ENCODE data around the gene MATCAP1.

The MATCAP1 gene

DNA sequence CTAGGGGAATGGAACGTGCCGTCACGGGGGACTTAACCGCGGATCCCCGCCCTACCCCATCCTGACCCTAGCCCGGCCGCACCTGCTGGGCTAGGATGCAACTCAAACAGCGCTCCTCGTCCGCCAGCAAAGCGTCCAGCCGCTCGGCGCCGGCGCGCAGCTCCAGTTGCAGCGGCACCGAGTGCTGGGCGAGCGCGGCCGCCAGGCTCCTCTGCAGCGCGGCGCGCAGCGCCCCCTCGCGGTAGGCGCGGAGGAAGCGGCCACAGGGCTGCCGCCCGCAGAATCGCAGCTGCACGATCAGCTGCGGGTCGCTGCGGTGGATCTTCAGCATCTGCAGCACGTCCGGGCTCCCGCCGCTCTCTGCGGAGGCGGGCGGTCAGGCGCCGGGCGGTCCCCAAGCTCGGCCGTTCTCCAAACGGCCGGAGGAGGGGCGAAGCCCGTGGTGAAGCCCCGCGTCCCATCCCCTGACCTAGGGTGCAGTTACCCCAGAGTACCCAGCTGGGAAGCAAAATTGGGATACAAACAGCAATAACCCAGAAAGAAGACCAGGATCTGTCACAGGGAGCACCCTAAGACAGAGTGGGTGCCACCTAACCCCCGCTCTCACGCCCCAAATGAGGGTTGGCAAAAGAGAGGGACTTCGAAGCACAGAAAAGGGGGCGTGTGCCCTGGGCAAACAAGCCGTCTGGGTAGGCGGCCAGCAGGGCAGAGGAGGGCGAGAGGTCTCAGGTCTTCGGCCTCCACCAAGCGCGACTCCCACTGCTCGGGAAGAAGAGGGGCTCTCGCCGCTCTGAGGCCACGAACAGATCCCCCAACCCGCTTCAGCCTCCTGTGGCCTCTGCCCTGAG lies 28.2 kb downstream of the MATCAP1 start:
- DNase-seq = peak; percentile 72

DNA sequence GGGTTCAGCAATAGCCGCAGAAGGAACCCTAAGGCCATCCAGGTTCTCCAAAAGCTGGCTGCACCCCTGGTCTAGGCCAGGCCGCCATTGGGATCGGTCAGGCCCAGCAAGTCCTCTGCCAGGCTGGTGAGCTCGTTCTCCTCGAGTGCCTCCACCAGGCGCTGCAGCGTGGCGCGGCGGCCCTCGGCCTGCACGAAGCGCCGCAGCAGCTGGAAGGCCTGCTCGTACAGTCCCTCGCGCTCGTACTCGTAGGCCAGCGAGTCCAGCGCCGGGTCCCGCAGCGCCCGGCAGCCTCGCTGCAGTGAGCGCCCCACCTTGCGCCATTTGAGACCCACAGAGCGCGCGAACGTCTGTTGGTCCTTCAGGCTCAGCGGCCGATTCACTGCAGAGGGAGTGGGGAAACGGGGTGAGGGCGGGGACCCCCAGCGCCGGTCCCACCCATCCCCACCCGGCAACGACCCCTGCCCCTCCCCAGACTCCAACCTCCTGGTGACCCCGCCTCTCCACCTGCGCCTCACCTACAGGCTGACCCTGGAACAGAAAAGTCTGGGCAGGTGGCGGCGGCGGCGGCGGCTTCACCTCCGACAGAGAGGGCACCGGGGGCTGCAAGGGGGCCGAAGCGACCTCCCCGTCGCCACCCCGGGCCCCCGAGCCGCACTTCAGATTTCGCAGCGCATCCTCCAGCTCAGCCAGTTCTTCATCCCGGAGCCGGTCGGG lies 29.0 kb downstream of the MATCAP1 start:
- no peak for DNase-seq

DNA sequence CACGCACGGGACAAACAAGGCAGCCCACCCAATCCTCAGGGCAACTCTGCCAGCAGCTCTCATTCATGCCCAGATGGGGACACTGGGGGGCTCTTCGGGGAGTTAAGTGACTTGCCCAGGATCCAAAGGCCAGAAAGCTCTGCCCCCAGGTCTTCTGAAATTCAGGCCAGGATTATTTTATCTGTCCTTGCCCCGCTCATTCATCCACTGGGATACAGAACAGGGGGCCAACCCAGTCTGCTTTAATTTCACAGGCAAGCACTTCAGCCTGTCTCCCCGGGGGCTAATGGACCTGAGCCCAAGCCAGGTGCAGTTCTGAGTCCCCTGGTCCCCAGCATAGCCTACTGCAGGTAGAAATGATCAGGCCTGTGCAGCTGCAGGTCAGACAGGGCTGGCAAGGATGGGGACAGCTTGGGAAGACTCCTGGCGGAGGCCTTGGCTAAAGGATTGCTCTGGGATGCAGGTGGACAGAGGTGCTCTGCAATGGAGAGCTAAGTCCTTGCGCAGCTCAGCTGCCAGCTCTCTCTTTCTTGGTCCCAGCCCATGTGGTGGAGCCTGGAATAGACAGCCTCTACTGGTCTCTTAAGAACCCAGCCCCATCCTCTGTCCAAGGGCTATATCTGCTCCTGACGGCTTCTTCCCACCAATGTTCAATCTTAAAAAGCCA lies 32.2 kb downstream of the MATCAP1 start:
- no peak for DNase-seq

DNA sequence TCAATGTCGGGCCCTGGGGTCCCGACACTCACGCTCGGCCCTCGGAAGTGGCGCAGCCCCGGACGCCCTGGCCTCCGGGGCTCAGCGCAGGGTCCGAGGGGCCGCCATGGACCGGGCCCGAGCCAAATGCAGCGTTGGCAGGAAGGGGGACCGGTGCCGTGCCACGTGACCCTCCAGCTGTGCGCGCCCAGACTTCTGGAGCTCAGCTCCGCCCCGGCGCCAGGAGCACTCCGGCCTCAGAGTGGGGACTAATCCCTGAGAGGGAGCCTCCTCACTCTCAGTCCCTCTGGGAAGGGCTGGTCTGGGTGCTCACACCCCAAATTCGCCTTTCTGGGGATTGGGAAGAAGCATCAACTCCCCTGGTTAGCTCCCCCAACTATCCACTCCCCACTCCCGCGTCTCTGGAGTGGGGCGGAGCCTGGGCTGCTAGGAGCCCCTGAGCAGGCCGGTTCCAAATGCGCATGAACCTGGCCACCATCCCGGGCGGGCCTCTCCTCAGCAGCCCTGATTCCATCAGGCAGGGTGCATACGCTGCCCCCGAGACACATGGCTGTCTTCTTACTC lies 32.8 kb downstream of the MATCAP1 start, which contains the start of gene B3GNT9:
Gene B3GNT9, minus strand, starts transcription at position 166 of the 564 bp plus-strand sequence. CDS start 513 bp downstream, outside the sequence.
- no peak for DNase-seq

DNA sequence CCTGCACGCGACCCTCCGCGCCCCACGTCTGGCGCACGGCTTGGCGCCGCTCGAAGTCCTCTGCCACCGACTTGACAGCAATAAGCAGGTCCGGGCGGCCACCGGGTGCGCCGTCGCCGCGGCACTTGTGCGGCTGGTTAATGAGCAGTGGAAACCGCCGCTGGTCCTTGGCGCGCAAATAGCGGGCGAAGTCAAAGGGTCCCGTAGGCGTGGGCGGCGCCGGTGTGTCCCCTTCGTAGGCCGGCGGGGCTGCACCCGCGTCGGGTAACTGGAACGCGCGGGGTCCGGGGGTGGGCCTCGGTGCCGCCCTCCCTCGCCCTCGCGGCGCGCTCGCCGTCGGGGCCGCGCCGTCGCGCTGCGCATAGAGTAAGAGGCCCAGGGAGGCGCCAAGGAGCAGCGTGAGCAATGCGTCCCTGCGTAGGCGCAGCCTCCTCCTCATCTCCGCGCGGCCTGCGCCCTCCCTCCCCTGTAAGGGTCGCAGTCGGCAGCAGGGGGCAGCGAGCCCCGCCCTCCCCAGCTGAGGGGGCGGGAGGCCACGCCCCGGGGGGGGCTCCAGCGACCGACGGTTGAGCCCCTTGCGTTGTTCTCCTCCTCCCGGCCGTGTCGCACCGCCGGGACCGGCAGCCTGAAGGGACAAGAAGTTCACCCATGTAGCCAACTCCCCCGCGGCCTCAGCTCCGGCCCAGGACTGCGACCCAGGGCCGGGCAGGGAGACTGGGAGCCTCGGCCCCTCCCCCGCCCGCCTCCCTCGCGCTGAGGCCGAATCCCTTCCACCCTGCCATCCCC lies 33.5 kb downstream of the MATCAP1 start:
- peak; percentile 33 for DNase-seq

DNA sequence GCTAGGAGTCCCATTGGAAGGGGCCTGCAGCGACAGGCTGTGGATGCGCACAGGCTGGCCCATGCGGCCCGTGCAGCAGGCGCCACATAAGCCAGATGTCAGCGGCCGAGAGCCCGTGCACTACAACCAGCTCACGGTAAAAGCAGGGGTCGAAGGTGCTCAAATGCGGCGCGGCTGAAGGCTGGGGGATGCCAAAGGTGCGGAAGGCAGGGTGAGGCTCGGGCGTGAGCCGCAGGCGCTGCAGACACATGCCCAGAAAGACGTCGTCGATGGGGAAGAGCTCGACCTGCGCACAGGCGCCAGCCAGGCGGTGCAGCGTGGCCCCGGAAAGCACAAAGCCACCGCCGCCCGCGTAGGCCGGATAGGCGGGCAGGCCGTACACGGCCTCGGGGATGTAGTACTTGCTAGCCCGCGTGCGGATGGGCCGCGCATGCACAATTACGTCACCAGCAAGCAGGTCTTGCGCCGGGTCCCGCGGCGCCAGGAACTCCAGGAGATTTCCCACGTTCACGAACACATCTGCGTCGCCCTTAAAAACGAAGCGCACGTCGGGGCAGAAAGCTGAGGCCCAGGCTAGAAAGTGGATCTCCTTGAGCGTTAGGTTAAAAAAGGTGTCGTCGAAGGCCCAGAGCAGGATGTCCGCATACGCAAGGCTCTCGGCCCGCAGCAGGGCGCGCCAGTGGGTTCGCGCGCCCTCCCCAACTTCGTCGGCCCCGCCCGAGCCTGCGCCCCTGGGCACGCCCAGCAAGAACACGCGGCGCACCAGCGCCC lies 34.3 kb downstream of the MATCAP1 start:
- DNase-seq = no peak

DNA sequence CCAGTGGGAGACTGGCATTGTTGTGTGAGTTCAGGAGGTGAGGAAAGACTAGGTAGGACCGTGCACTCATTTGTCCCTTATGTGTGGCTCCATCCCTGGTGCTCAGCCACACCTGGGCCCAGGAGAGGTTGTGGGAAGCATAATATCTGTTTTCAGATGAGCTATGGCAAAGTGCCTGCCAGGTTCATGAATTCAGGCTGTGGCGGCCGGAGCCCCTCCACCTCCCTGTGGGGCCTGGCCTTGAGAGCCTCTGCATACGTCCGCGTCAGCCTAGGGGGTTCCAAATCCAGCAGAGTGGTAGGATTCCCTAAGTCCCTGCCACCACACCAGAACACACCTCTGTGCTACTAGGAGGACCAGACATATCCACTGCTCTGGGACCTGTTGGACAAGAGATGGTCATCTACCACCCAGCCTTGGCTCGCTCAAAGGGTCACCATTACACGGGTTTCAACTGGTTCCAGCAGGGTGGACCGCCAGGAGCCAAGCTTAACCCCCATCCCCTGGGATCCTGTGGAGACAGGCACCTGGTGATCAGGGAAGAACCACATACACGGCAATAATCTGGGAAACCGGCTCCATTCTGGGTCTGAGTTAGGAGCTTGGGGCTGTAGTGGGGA lies 35.0 kb downstream of the MATCAP1 start:
- DNase-seq = no peak

DNA sequence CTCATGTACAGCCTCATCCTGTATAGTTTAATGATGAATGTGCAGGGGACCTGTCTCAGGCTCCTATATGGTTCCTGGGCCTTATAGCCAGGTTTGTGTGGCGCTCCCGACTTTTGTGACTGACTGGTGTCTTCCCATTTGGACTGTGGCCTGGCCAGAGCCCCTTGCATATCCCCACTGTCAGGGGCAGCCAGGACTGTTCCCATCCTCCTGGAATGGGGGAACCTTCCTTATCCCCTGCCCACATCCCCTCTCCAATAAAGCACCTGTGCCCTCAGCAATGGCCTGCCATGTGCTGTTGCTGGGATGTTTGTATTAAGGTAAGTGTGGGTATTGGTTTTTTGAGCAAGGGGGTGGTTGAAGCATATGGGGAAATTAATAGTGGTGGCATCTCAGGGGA lies 35.5 kb downstream of the MATCAP1 start:
- no peak for DNase-seq

DNA sequence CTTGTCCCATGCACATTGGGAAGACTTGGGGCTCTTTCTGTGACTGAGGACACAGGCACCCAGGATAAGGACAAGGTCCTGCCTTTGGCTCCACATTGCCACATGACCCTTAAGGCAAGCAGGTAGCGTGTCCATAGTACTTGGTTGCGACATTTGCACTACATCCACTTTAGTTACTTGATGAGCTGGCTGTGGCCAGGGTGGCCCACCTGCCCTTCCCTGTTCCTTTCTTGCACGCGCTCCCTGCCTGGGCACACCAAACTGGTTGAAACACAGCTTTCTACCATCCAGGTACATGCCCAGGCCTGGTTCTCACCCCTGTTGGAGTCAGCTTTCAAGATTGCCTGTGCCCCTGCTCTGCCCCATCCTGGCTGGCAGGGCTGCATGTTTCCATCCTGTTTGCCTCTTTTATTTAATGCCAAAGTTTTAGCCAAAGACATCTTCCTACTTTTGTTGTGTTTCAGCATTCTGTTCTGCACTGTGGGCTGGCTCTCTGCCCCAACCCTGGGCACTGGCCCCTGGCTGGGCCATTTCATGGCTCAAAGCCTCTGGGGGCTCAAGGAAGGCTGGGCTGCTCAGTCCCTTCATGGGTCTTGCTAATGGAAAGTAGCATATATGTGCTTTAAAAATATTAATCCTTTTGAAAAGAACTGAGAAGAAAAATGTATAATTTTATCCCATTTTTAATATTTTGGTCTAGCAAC lies 36.2 kb downstream of the MATCAP1 start:
- DNase-seq = no peak

DNA sequence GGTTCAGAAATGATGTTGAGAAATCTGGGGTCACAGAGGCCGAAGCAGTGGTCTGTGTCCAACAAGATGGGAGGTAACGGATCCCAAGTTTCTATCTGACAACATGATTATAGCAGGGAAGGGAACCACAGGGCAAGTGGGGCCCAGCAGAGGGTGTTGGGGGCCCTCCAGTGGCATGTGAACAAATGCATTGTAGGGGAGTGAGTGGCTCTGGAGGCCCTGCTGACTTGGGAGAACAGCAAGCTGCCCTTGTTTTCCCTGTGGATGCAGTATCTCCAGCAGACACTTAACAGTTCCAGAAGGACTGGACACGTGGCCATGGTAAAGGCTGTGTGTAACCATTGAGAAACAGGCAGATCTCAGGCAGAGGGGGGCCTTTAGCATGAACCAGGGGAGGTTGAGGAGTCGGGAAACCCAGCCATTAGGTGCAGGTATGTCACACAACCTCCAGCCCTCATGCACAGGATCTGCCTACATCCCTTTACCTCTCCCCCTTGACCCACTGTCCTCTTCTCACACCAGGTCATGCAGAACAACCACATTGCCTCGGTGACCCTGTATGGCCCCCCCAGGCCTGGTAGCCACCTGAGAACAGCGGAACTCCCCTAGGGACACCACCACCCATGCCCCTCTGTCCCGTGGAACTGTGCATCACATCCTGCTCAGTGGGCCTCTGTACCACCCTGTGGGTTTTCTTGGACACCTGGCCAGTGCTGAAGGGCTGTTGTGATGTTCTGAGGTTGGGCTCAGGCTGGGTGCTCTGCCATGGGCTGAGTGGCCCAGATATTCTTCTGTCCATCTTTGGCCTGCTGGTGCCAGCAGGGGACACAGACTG lies 37.0 kb downstream of the MATCAP1 start:
- no peak for DNase-seq

DNA sequence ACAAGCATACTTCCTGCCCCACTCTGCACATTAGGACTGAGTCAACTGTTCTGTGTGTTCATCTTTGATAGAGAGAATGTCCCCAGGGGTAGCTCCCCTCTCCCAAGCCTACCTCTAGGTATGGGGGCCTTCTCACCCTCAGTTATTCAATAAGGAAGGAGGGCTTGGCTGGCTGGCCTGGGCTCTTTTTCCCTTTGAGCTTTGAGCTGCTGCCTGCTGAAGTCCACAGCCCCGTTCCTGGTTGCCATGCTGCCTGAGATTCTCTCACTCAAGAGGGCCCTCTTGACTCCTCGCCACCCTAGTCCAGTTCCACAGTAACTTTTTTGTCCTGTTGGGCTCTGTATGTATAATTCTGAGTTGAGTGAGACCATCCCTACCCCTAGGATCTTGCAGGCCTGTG lies 38.0 kb downstream of the MATCAP1 start:
- DNase-seq = no peak

DNA sequence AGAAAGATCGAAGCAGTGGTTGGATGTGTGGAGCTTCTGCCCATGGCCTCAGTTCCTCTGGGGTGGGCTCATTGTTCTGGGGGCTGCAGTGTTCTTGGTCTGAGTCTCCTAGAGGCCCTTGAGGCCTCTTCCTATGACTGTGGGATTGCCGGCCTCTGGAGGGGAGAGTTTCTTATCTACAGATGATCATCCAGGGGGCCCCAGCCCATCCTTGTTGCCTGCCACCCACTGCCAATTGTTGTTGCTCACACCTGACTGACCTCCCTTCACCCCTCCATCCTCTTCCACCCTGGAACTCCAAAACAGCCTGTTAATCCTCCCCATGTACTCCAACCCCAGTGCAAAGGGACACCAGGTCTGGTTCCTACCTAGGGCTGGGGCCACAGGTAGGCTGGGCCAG lies 38.8 kb downstream of the MATCAP1 start:
- DNase-seq = no peak

DNA sequence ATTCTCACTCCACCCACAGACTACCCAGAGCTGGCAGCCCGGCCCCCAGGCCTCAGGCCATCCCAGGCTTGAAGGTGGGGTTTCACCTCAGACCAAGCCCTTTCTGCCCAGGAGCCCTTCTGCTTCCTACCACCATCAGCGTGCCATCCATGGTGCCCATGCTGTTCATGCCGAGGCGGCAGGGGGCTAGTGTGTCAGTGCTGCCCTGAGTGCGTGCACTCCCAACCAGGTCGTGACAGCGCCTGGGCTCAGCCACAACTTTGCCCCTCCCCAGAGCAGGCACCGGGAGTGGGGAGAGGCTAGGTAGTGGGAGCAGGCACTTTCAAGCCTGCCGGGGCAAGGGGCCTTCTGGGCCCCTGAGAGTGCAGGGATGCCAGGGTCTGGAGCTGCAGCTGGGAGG lies 41.4 kb downstream of the MATCAP1 start:
- no peak for DNase-seq

DNA sequence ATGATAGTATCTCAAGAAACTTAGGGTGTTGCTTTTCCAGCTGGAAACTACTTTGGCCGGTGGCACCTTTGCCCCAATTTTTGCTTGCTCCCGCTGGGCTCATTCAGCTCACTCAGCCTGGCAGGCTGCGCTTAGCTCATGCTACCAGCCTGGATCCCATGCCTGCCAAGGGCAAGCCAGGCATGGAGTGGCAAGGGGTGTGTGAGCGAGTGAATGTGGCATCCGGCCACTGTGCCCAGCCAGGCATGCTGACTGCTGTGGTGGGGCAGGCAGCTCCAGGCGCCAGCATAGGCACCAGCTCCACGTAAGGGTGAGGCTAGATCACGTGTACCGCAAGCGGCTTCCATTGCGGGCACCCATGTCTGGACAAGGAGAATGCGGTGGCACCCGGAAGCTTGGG lies 42.4 kb downstream of the MATCAP1 start:
- DNase-seq = no peak

DNA sequence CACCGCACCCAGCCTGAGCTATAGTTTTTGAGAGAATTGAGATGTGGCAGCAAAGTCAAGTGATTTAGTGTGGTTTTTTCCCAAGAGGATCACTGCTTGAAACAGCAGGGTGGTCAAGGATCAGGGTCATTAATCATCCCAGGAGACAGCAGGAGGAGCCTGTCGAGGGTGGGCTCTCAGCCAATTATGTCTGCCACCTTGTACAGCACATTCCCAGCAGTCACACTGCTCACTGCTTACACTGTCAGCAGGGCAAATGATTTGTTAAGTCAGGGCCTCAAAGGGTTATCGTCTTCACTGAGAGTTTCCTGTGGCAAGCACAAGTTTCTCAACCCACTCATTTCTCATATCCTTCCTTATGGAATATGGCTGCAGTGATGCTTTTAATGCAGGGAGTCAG lies 46.2 kb downstream of the MATCAP1 start:
- no peak for DNase-seq

DNA sequence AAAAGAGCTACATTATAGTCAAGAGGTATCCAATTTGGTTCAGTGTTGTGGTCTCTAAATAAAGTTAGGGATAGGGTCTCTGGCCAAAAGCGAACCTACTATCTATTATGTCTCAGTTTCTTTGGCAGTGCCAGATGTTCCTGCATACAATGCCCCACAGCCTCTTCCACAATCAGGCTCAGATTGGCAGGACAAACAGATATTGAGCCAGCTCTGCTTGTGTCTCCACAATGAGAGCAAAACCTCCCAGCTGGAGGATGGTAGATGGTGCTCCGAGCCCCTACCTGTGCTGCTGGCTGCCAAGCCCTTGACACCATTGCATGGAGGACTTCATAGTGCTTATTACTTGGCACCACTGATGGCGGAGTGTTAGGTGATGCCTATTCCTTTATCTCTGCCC lies 54.3 kb downstream of the MATCAP1 start:
- no peak for DNase-seq

DNA sequence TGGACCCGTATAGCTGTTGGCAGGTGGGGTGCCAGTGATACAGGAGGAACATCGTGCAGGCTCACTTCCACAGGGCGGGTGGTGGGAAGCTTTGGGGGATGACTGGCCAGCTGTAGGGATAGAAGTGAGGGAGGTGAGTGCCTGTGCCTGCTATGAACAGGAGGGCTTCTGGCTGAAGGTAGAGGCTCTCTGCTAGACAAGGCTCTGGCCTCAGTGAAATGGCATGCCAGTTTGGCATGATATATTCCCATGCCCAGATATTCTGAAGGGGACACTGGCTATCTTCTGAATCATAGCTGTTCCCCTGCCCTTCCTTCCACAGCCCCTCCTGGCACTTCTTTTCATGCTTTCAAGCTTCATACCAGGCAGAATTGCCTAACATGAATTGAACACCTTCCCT lies 54.9 kb downstream of the MATCAP1 start:
- DNase-seq = no peak

DNA sequence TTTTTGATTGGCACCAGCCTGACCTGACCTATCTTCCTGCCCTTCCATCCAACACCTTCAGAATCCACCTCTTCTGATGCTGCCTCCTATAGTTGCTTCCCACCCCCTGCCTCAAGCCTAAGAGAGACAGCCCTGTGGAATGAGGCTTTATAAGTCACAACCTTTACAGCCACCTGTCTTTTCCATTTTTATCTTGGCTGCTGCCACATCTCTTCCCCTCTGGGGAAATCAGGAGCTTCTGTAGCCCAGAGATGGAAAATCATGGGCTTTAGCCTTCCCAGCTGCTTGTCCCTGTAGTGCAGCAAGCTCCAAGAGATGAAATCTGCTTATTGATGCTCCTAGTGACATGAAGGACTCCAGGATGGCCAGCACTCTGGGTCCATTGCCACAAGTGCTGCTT lies 55.3 kb downstream of the MATCAP1 start:
- no peak for DNase-seq
